DMS53 (cell line): ENCODE results near the gene MLKL.

Experiments used
- DNase-seq: peaks from one replicate; lab custom pipeline; 2025; lab: John Stamatoyannopoulos, UW

MLKL gene

GRCh38 chr16:74700438-74701225 lies at the start of gene MLKL:
Gene MLKL, minus strand, starts transcription at chr16:74700862. Its CDS starts 5,105 bp downstream, at chr16:74695757.
- peak; percentile 70 for DNase-seq

DNA sequence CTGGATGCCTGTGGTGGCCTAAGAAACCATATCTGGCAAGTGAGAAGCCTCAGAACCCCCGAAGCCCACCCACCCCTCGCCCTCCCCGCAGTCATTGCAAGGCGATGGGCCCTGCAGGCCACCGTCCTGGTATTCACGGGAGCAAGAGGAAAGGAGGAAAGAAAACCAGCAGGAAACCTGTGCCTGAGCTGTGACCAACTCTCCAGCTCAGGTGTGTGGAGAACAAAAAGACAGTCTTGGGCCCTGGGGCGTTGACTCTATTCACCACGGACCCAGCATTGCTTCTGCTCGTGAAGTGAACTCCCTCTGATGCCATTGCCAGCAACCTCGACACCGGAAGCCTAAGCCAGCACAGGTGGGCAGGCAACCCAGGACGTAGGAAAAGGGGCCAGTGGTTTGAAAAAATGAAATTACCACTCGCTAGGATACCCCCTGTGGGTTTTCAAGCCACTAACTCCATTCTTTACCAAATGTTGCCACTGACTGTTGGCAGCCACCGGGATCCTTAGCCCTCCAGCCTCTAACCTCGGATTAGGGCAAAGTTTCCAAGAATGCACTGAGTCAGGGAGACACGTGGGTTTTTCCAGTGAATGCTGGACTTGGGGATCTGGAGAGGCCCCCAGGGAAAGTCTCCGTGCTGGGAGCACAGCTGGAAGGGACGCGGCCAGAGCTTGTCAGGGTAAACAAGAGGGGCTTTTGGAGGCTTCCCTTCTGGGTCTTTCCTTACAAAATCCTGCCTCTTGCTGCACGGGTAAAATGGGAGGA lies 48.8 kb upstream of the MLKL start:
- no peak for DNase-seq

DNA sequence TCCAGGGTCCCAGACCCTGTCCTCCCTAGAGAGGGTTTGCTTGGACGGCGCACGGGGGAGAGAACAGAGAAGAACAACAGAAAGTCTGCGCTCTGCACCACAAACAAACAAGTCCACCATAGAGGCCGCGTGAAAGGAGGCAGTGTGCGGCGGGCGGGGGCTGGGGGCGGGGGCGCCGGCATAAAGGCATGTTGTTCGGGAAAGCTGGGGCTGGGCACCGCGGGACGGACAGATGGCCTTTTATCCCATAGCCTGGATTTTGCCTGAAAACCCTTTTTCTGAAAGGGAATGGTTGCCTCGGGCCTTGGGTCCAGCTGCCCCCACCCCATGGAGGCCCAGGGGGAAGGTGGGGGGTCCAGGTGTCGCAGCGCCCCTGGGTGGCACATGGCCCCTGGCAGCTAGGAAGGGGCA lies 48.0 kb upstream of the MLKL start:
- no peak for DNase-seq

GRCh38 chr16:74747716-74748615 lies 47.3 kb upstream of the MLKL start:
- DNase-seq = no peak

DNA sequence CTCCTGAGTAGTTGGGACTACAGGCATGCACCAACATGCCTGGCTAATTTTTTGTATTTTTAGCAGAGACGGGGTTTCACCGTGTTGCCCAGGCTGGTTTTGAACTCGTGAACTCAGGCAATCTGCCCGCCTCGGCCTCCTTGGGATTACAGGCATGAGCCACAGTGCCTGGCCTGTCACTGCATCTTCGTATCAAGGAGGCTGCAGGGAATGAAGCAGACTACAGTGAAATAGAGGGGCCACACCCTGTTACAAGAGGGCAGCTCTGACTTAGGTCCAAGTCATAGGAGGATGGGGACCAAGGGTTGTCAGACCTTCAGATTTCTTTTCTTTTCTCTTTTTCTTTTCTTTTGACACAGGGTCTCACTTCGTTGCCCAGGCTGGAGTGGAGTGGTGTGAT lies 45.3 kb upstream of the MLKL start:
- DNase-seq = no peak

GRCh38 chr16:74745109-74745615 lies 44.5 kb upstream of the MLKL start:
- DNase-seq = no peak

GRCh38 chr16:74744566-74744965 lies 43.9 kb upstream of the MLKL start:
- DNase-seq = no peak

DNA sequence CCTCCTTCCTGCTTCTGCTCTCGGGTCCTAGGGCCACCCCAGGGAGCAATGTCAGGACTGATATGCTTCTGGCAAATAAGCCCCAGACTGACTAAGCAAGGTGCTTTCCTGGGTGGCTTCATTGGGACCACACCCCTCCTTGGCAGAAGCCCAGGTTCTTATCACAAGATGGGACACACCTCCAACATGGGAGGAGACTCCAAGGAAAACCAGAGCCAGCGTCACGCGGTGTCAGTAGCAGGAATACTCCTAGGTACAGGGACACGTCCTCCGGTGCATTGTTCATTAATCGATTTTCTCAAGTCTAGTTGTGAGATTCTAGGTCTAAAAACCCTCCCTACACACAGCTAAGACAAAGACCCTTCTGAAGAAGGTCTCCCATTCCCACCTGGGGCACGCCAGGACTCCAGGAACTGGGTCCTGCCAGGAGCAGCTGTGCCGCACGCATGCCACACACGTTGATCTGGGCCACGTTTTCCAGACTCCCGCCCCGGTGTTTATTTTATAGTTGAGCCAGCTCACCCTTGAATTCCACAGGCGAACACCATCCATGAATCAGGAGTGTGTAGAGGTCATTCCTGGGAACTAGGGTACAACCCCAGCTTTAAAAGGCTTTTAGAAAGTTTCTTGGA lies 43.1 kb upstream of the MLKL start:
- DNase-seq = peak; percentile 92

GRCh38 chr16:74743045-74743667 lies 42.5 kb upstream of the MLKL start:
- peak; percentile 45 for DNase-seq

- DNase-seq = no peak
These were observed 41.4 kb upstream of the MLKL start for GRCh38 chr16:74742051-74742481.

- no peak for DNase-seq
These were observed 40.2 kb upstream of the MLKL start for GRCh38 chr16:74740795-74741304.

DNA sequence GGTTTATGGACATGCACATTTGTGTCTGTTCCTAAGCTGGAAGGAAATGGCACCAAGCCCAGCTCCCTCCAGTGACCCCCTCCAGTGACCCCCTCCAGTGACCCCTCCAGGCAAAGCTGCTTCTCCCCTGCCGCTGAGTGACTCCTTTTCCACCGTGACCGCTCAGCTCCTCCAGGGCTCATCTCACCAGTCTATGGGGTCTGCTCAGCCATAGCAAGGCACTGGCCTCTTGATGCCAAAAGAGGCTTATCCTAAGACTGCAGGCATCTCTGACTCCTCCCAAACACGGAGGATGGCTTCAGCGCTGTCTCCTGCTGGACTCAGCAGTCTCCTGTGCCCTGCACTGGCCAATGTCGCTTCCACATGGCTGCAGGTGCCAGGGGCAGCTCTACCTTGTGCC lies 38.6 kb upstream of the MLKL start:
- DNase-seq = no peak

GRCh38 chr16:74738816-74739215 lies 38.2 kb upstream of the MLKL start:
- DNase-seq = no peak

DNA sequence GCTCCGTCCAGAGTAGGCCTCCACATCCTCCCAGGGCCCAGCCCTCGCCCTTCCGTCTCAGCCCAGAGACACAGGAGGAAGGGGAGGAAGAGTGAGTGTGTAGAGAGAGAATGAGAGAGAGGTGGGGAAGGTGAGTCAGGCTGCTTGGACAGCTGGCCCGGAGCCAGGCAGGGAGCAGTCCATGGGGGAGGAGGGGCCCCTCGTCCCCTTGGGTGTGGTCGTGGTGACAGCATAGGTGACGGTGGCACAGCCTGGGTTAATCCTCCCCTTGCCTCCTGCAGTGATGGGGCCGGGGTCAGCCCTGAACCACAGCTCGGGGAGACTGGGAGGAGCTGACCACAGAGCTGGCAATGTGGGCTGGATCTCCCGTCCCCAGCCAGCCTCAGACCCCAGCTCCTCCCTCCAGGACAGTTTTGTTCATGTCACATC lies 37.5 kb upstream of the MLKL start:
- no peak for DNase-seq

DNA sequence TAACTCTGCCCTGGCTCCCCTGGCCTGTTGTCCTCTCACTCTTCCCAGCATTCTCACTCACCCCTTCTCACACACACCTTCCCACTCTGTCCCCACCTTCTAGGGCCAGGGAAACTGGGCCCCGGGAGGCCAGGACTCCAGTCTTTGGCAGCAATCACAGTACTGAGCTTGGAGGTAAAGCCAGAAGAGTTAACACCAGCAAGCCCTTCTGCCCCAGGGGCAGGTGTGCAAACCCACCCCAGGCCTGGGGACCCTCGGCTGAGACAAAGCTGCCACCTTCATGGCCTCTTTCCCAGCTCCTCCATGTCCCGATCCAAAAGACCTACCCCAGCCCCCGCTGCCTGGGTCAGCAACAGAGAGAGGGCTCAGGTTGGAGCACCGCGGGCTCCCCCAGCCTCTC lies 36.9 kb upstream of the MLKL start:
- DNase-seq = no peak

DNA sequence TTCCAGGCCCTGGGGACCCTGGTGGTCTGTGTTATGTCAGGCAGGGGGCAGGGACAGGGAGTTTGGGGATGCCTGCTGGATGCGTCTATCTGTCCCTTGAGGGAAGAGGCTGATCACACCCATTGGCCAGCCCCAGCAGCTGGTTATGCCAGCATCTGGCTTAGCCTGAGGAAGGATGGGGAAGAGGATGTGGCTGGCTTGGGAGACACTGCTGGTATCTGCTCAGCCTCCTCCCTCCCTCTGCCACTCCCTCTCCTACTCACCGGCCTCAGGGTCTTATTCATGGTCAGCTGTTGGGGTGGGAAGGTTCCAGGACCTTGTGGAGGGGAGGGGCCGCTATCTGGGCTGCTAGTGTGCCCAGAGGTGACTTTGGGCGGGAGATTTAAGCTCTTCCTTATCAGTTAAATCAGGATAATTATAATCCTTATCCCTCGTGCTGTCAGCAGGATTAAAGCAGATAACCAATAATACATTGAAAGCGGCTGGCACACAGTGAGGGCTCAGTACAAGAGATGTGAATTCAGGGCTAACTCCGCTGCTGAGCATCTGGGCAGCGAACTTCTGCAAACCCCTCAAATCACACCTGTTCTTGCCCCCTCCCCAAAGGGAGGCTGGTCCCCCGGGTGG lies 36.0 kb upstream of the MLKL start:
- no peak for DNase-seq

GRCh38 chr16:74735554-74735953 lies 34.9 kb upstream of the MLKL start:
- DNase-seq = no peak

GRCh38 chr16:74735162-74735452 lies 34.4 kb upstream of the MLKL start:
- no peak for DNase-seq

- DNase-seq = no peak
These were observed 33.9 kb upstream of the MLKL start for GRCh38 chr16:74734361-74735161.
